Mesenchymal stem cell (in vitro differentiated cells and primary cell): ENCODE results near the gene SPEN.
"Not testable (repeated sequence)": the region's sequence is repeated elsewhere in the genome, so short reads cannot be mapped to it uniquely, and the experiment has no call there.

Source experiments
- DNase-seq: peaks from one replicate; pipeline ENCODE4 v3.0.0-alpha.2; 2013
- H2AFZ ChIP-seq: one replicate; pipeline ENCODE4 v1.6.1; 2013; ENCODE audit warnings: low read depth, mild to moderate bottlenecking, control low read depth, inconsistent platforms, low read length, moderate library complexity
- H2AK5ac ChIP-seq: 2 replicates; pipeline ENCODE4 v1.6.1; 2013; ENCODE audit warnings: low read length, moderate library complexity, mild to moderate bottlenecking, inconsistent platforms; ENCODE audit not compliant: severe bottlenecking
- H2BK120ac ChIP-seq: one replicate; pipeline ENCODE4 v1.6.1; 2013; ENCODE audit warnings: low read depth, mild to moderate bottlenecking, inconsistent platforms, low read length, moderate library complexity
- H2BK12ac ChIP-seq, 2 experiments: one replicate each; pipeline ENCODE4 v1.6.1; 2013; ENCODE audit warnings: inconsistent platforms in 2 of 2, low read length in 2 of 2, mild to moderate bottlenecking in 2 of 2, moderate library complexity in 2 of 2, control low read depth in 1 of 2
- H2BK15ac ChIP-seq: one replicate; pipeline ENCODE4 v1.6.1; 2013; ENCODE audit warnings: mild to moderate bottlenecking, low read depth, inconsistent platforms; ENCODE audit not compliant: poor library complexity, severe bottlenecking
- H2BK5ac ChIP-seq: 2 replicates; pipeline ENCODE4 v1.6.1; 2013; ENCODE audit warnings: low read depth, mild to moderate bottlenecking, low read length, control low read depth, inconsistent platforms; ENCODE audit not compliant: poor library complexity, severe bottlenecking
- H3K14ac ChIP-seq, 2 experiments: one replicate each; pipeline ENCODE4 v1.6.1; 2013; ENCODE audit warnings: inconsistent platforms in 2 of 2, low read length in 2 of 2, control low read depth in 1 of 2, mild to moderate bottlenecking in 1 of 2, moderate library complexity in 1 of 2
- H3K18ac ChIP-seq, 2 experiments: one replicate each; pipeline ENCODE4 v1.6.1; 2013; ENCODE audit warnings: inconsistent platforms in 2 of 2, low read length in 2 of 2, control low read depth in 1 of 2, low read depth in 1 of 2, mild to moderate bottlenecking in 1 of 2
- H3K23ac ChIP-seq, 2 experiments: one replicate each; pipeline ENCODE4 v1.6.1; 2013; ENCODE audit warnings: inconsistent platforms in 2 of 2, low read length in 2 of 2, mild to moderate bottlenecking in 2 of 2, moderate library complexity in 2 of 2, control low read depth in 1 of 2
- H3K27ac ChIP-seq: 2 replicates; pipeline ENCODE4 v1.5.1; 2013; ENCODE audit warnings: mild to moderate bottlenecking, moderate library complexity, low read length, control low read depth, inconsistent platforms; ENCODE audit not compliant: poor library complexity, severe bottlenecking
- H3K27me3 ChIP-seq, 2 experiments: 2 replicates each; pipeline versions ENCODE4 v1.6.1 to v1.7.0; 2013; ENCODE audit warnings: low read length in 2 of 2, mild to moderate bottlenecking in 2 of 2, moderate library complexity in 2 of 2, control low read depth in 1 of 2, inconsistent platforms in 1 of 2; ENCODE audit not compliant: control insufficient read depth in 1 of 2, insufficient read depth in 1 of 2
- H3K36me3 ChIP-seq, 2 experiments: 2 replicates each; pipeline versions ENCODE4 v1.6.1 to v1.7.0; 2013; ENCODE audit warnings: low read length in 2 of 2, control low read depth in 1 of 2, inconsistent platforms in 1 of 2, low read depth in 1 of 2, mild to moderate bottlenecking in 1 of 2; ENCODE audit not compliant: insufficient read depth in 2 of 2, control insufficient read depth in 1 of 2
- H3K4ac ChIP-seq, 2 experiments: one replicate each; pipeline ENCODE4 v1.6.1; 2013; ENCODE audit warnings: inconsistent platforms in 2 of 2, low read length in 2 of 2, mild to moderate bottlenecking in 2 of 2, moderate library complexity in 2 of 2, control low read depth in 1 of 2, low read depth in 1 of 2
- H3K4me1 ChIP-seq: 2 replicates; pipeline ENCODE4 v1.6.1; 2013; ENCODE audit warnings: low read depth, low read length, control low read depth; ENCODE audit not compliant: control insufficient read depth, insufficient read depth
- H3K4me2 ChIP-seq: 2 replicates; pipeline ENCODE4 v1.6.1; 2013; ENCODE audit warnings: low read length, mild to moderate bottlenecking, inconsistent platforms; ENCODE audit not compliant: poor library complexity, severe bottlenecking
- H3K4me3 ChIP-seq, 2 experiments: 2 replicates each; pipeline versions ENCODE4 v1.5.1 to v1.7.0; 2013; ENCODE audit warnings: low read length in 2 of 2, mild to moderate bottlenecking in 2 of 2, control low read depth in 1 of 2, low read depth in 1 of 2; ENCODE audit not compliant: insufficient read depth in 1 of 2
- H3K79me1 ChIP-seq: replicated peaks from 2 replicates; pipeline ENCODE4 v1.6.1; 2013; ENCODE audit warnings: mild to moderate bottlenecking, control low read depth, low read length, inconsistent platforms; ENCODE audit not compliant: poor library complexity, severe bottlenecking
- H3K9ac ChIP-seq: 2 replicates; pipeline ENCODE4 v1.7.0; 2013; ENCODE audit warnings: mild to moderate bottlenecking, low read length, moderate library complexity
- H3K9me3 ChIP-seq: 2 replicates; pipeline ENCODE4 v1.7.0; 2013; ENCODE audit warnings: mild to moderate bottlenecking, low read length; ENCODE audit not compliant: control insufficient read depth
- H4K8ac ChIP-seq: one replicate; pipeline ENCODE4 v1.6.1; 2013; ENCODE audit warnings: inconsistent platforms, mild to moderate bottlenecking, low read length, moderate library complexity
- H4K91ac ChIP-seq: one replicate; pipeline ENCODE4 v1.6.1; 2013; ENCODE audit warnings: mild to moderate bottlenecking, low read length, inconsistent platforms
- WGBS: methylation state at CpG from one replicate; pipeline ENCODE4 v1.1.7; 2013; ENCODE audit warnings: mixed read lengths; 5-methylcytosine and 5-hydroxymethylcytosine counted together

The SPEN gene

DNA sequence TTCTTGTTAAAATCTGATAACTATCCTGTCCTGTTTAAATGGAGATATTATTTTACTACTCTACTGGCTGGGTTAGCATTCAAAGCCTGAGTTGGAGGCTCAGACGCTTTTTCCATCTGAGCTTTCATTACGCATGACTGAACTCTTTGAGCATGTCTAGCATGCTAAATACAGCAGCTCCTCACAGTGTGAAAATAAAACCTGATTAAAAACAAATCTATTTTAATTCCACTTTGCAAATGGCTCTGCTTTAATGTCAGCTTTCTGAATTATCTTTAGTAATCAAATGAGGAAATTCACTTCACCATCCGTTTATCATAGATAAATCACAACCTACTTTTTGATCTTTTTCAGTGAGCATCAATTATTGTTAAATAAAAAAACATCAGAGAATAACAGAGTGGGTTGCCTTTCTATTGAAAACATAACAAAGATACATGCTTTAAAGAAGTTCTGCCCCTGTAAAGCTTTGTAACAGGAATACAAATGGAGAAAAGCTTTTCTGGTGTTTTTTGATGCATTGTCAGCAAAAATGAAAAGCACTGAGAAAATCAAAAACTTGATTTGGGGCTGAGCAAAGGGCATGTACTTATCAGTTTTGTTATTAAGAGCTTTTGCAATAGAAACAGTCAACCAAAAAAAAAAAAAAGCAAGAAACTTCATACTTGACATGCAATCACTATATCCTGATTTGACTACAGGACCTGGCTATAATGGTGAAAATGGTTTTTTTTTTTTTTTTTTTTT is 3.5 kb upstream of the SPEN start:
- Histone ChIP-seq H3K9ac (peak overlapping the region; percentile 36), H2BK5ac (no peak overlapping the region), H3K9me3 (no peaks in the 10 kb centered on the region), H3K4me3 (no peak overlapping the region), H2BK15ac (no peak overlapping the region), H3K18ac (no peak overlapping the region), H3K4ac (no peak overlapping the region), H4K91ac (no peak overlapping the region), H2AFZ (no peak overlapping the region), H2BK12ac (no peak overlapping the region), H3K4me1 (peaks cover 4% of the 10 kb centered on the region), H4K8ac (no peak overlapping the region), H3K23ac (no peak overlapping the region), H3K27ac (no peak overlapping the region), H3K79me1 (peaks cover 6% of the 10 kb centered on the region), H2BK120ac (no peak overlapping the region), H3K27me3 (no peaks in the 10 kb centered on the region), H3K4me2 (no peak overlapping the region), H2AK5ac (no peak overlapping the region), H3K14ac (no peak overlapping the region), H3K36me3 (no peaks in the 10 kb centered on the region)
- DNase-seq, result no peak
- 100% methylated on average over 2 of the region's 3 CpGs for WGBS

DNA sequence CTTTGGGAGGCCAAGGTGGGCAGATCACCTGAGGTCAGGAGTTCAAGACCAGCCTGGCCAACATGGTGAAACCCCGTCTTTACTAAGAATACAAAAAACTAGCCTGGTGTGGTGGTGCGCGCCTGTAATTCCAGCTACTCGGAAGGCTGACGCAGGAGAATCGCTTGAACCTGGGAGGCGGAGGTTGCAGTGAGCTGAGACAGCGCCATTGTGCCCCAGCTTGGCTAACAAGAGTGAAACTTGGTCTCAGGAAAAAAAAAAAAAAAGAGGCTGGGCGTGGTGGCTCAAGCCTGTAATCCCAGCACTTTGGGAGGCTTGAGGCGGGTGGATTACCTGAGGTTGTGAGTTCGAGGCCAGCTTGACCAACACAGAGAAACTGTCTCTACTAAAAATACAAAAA is 1.5 kb upstream of the SPEN start:
- not testable (repeated sequence) for H3K23ac ChIP-seq, H2AFZ ChIP-seq, H2BK12ac ChIP-seq, H3K4me1 ChIP-seq, H2AK5ac ChIP-seq, H2BK15ac ChIP-seq, H3K4me2 ChIP-seq, DNase-seq, H3K27ac ChIP-seq, H3K27me3 ChIP-seq, H2BK5ac ChIP-seq, H3K9me3 ChIP-seq, H3K9ac ChIP-seq, H3K79me1 ChIP-seq, H2BK120ac ChIP-seq, H3K18ac ChIP-seq, H3K4ac ChIP-seq, H3K36me3 ChIP-seq, H4K8ac ChIP-seq, H4K91ac ChIP-seq, H3K14ac ChIP-seq, H3K4me3 ChIP-seq
- WGBS, result 97% methylated on average over 11 of the region's 11 CpGs

DNA sequence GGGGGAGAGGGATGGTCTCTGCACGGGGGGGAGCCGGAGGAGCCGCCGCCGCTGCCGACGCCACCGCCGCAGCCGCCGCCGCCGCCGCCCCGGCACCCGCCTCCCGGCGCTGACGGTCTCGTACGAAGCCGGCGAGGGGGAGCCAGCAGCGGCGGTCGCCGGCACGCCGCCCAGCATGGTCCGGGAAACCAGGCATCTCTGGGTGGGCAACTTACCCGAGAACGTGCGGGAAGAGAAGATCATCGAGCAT is 311 bp downstream of the SPEN start:
- Histone ChIP-seq H3K18ac (peak overlapping the region; percentile 94 to 96), H2BK5ac (peak overlapping the region; percentile 26), H3K4me1 (peaks cover 5% of the 10 kb centered on the region), H3K4ac (peak overlapping the region; percentile 96 to 99), H2BK12ac (peak overlapping the region in 1 of 2 experiments; percentile 15), H3K14ac (peak overlapping the region in 1 of 2 experiments; percentile 35), H2BK120ac (peak overlapping the region; percentile 87), H2AK5ac (no peak overlapping the region), H4K8ac (peak overlapping the region; percentile 83), H3K27ac (no peak overlapping the region), H3K9me3 (no peaks in the 10 kb centered on the region), H3K36me3 (no peaks in the 10 kb centered on the region), H3K9ac (peak overlapping the region; percentile 94), H2AFZ (peak overlapping the region; percentile 85), H3K27me3 (no peaks in the 10 kb centered on the region), H3K4me2 (peak overlapping the region; percentile 69), H4K91ac (peak overlapping the region; percentile 54), H3K79me1 (peaks cover 4% of the 10 kb centered on the region), H2BK15ac (peak overlapping the region; percentile 46), H3K4me3 (peak overlapping the region; percentile 86 to 97), H3K23ac (peak overlapping the region in 1 of 2 experiments; percentile 90)
- no CpG with 5 or more reads among the region's 34 CpGs for WGBS
- DNase-seq, result no peak

DNA sequence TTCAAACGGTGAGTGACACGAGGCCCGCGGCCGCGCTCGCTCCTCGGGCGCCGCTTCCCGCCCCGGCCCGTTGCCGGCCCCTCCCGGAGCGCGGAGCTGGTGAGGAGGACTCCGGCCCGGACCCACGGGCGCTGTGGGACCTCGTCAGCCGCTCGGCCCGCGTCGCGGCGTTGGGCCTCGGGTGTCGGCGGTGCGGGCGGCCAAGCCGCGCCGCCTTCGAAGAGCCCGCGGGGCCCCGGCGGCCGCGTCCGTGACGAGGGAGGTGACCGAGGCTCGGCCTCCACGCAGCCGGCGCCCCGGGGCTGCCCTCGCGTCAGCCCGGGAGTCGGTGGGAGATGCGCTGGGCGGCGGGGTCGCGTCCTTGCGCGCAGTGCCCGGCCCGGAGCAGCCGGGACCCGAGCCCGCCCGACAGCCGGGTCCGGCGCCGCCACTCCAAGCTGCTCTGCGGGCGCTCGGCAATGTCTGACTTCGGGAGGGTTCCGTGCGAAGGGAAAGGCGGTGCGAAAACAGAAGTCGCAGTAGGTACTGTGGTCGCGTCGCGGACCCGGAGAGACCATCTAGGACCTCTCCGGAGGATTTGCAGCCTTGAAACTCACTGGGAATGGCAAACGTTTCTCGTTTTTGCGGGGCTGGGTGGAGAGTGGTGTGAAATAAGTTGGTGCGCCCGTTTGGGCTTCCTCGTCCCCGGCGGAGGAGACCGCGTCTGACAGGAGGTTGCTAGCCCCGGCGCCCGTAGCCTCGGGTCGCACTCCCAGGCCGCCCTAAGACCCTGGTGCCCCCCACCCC is 829 bp downstream of the SPEN start:
- DNase-seq, result peak; percentile 59
- Histone ChIP-seq H2BK15ac (peak overlapping the region; percentile 93), H3K18ac (peak overlapping the region; percentile 94 to 96), H3K79me1 (peaks cover 4% of the 10 kb centered on the region), H2AFZ (peak overlapping the region; percentile 85), H3K27ac (peak overlapping the region; percentile 91), H2AK5ac (no peak overlapping the region), H2BK5ac (peak overlapping the region; percentile 26), H3K4me1 (peaks cover 7% of the 10 kb centered on the region), H4K91ac (peak overlapping the region; percentile 54), H3K9me3 (no peaks in the 10 kb centered on the region), H3K27me3 (no peaks in the 10 kb centered on the region), H3K4me2 (peak overlapping the region; percentile 69), H3K4me3 (peak overlapping the region; percentile 86 to 97), H4K8ac (peak overlapping the region; percentile 83), H3K4ac (peak overlapping the region; percentile 96 to 99), H2BK12ac (peak overlapping the region in 1 of 2 experiments; percentile 15), H3K9ac (peak overlapping the region; percentile 94), H3K36me3 (no peaks in the 10 kb centered on the region), H3K23ac (peak overlapping the region; percentile 91 to 96), H2BK120ac (peak overlapping the region; percentile 87), H3K14ac (peak overlapping the region in 1 of 2 experiments; percentile 35)
- WGBS, result under 1% methylated on average over 57 of the region's 104 CpGs
